K562 (cell line): ENCODE results near the gene LRGUK. TPM values are rescaled to one million over a fixed set of nuclear protein-coding genes. Genes with fewer than 3 reads are reported as not detected.

Source experiments
- BRF1 ChIP-seq: IDR thresholded peaks from 3 replicates; pipeline ENCODE4 v1.6.1; 2011; ENCODE audit warnings: borderline replicate concordance, mild to moderate bottlenecking; ENCODE audit not compliant: insufficient read length; ENCODE audit errors: extremely low read depth
- EGR1 ChIP-seq: fragments of 450-650 bp; conservative IDR thresholded peaks from 2 replicates; pipeline ENCODE4 v1.6.1; 2017; ENCODE audit warnings: mild to moderate bottlenecking
- MYC ChIP-seq, 2 experiments: fragments of 250-450 bp in 1 of 2; sonication (Bioruptor Pico) in 1 of 2; IDR thresholded peaks; 2 replicates each; pipeline versions ENCODE4 v1.5.1 to v1.6.1; 2012 to 2021; ENCODE audit warnings: low read depth in 2 of 2, borderline replicate concordance in 1 of 2, improper control_type of control experiment in 1 of 2, low read length in 1 of 2, mild to moderate bottlenecking in 1 of 2, moderate library complexity in 1 of 2
- RREB1 ChIP-seq: fragments of 250-450 bp; sonication (Bioruptor Pico); IDR thresholded peaks from 2 replicates; pipeline ENCODE4 v1.4.0; 2020
- SP1 ChIP-seq: sonication (generic); formaldehyde crosslinking; IDR thresholded peaks from 2 replicates; pipeline ENCODE4 v1.8.1; 2022; ENCODE audit warnings: mild to moderate bottlenecking, missing genetic modification reagents
- ZNF584 ChIP-seq: fragments of 200-800 bp; sonication (Bioruptor generic); IDR thresholded peaks from 2 replicates; pipeline ENCODE4 v1.6.1; 2016; ENCODE audit warnings: low read depth, mild to moderate bottlenecking, missing genetic modification characterization, missing compliant biosample characterization
- polyA plus RNA-seq, 8 experiments: library from polyadenylated mRNA; depleted of rRNA in 4 of 8; stranded (reverse) in 5 of 8; unstranded in 3 of 8; fragments of >200 nt; fragmentation: Nextera tagmentation in 2 of 8; fragmentation: Illumina TruSeq in 1 of 8; extraction: Ambion mirVana in 2 of 8; extraction: Trizol in 1 of 8; gene quantifications; 2 replicates each; pipeline versions ENCODE4 v1.2.1 to v1.2.3, GENCODE V29; 2011 to 2014; ENCODE audit warnings: inconsistent platforms in 1 of 8, missing spikeins in 1 of 8
- total RNA-seq, 7 experiments: library from RNA; depleted of rRNA in 6 of 7; stranded (reverse); fragments of >200 nt in 6 of 7; fragmentation: Illumina TruSeq in 2 of 7; extraction: Trizol in 2 of 7; gene quantifications; 2 replicates each; pipeline versions ENCODE4 v1.2.1 to v1.2.3, GENCODE V29; 2011 to 2021; ENCODE audit warnings: low replicate concordance in 1 of 7
- TF ChIP-seq, protein P1 (sequence below): sonication (generic); formaldehyde crosslinking; IDR thresholded peaks from 2 replicates; pipeline ENCODE4 v1.8.0; 2022; ENCODE audit warnings: mild to moderate bottlenecking, missing genetic modification reagents
- TF ChIP-seq, protein P2 (sequence below): fragments of 450-650 bp; formaldehyde crosslinking; IDR thresholded peaks from 2 replicates; pipeline ENCODE4 v1.4.0; 2020; ENCODE audit warnings: mild to moderate bottlenecking, moderate library complexity
- TF ChIP-seq, protein P3 (sequence below): fragments of 150-350 bp; conservative IDR thresholded peaks from 2 replicates; pipeline ENCODE4 v1.6.1; 2014; ENCODE audit warnings: low read length

Gene LRGUK
- total and polyA plus RNA-seq, 9 of the 15 experiments (the other 6 are each of a cell fraction or from before 2014, with no cell fraction given): 0.04 to 0.33 (median 0.18) TPM

GRCh38 chr7:134140889-134141867, 14.0 kb downstream of the LRGUK start (continued):
- TF ChIP-seq, protein P1, sequence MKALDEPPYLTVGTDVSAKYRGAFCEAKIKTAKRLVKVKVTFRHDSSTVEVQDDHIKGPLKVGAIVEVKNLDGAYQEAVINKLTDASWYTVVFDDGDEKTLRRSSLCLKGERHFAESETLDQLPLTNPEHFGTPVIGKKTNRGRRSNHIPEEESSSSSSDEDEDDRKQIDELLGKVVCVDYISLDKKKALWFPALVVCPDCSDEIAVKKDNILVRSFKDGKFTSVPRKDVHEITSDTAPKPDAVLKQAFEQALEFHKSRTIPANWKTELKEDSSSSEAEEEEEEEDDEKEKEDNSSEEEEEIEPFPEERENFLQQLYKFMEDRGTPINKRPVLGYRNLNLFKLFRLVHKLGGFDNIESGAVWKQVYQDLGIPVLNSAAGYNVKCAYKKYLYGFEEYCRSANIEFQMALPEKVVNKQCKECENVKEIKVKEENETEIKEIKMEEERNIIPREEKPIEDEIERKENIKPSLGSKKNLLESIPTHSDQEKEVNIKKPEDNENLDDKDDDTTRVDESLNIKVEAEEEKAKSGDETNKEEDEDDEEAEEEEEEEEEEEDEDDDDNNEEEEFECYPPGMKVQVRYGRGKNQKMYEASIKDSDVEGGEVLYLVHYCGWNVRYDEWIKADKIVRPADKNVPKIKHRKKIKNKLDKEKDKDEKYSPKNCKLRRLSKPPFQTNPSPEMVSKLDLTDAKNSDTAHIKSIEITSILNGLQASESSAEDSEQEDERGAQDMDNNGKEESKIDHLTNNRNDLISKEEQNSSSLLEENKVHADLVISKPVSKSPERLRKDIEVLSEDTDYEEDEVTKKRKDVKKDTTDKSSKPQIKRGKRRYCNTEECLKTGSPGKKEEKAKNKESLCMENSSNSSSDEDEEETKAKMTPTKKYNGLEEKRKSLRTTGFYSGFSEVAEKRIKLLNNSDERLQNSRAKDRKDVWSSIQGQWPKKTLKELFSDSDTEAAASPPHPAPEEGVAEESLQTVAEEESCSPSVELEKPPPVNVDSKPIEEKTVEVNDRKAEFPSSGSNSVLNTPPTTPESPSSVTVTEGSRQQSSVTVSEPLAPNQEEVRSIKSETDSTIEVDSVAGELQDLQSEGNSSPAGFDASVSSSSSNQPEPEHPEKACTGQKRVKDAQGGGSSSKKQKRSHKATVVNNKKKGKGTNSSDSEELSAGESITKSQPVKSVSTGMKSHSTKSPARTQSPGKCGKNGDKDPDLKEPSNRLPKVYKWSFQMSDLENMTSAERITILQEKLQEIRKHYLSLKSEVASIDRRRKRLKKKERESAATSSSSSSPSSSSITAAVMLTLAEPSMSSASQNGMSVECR (CRISPR knock-in tag): 0 out of 2 replicates have a peak, but pooled peaks have one; percentile 42
- TF ChIP-seq SP1 (peak; percentile 47; the same call in 1 of the 2 replicates), ZNF584 (no peak), MYC (IDR thresholded peaks at IDR 0.05; ENCODE audit: low read depth, low read length) (peak; percentile 88), MYC (CRISPR knock-in tag; IDR thresholded peaks at IDR 0.05; ENCODE audit: borderline replicate concordance, low read depth) (no peak), BRF1 (no peak), RREB1 (CRISPR knock-in tag) (0 out of 2 replicates have a peak, but pooled peaks have one; percentile 60), EGR1 (no peak)
- TF ChIP-seq, protein P2, sequence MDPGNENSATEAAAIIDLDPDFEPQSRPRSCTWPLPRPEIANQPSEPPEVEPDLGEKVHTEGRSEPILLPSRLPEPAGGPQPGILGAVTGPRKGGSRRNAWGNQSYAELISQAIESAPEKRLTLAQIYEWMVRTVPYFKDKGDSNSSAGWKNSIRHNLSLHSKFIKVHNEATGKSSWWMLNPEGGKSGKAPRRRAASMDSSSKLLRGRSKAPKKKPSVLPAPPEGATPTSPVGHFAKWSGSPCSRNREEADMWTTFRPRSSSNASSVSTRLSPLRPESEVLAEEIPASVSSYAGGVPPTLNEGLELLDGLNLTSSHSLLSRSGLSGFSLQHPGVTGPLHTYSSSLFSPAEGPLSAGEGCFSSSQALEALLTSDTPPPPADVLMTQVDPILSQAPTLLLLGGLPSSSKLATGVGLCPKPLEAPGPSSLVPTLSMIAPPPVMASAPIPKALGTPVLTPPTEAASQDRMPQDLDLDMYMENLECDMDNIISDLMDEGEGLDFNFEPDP (CRISPR knock-in tag): no peak
- TF ChIP-seq, protein P3, sequence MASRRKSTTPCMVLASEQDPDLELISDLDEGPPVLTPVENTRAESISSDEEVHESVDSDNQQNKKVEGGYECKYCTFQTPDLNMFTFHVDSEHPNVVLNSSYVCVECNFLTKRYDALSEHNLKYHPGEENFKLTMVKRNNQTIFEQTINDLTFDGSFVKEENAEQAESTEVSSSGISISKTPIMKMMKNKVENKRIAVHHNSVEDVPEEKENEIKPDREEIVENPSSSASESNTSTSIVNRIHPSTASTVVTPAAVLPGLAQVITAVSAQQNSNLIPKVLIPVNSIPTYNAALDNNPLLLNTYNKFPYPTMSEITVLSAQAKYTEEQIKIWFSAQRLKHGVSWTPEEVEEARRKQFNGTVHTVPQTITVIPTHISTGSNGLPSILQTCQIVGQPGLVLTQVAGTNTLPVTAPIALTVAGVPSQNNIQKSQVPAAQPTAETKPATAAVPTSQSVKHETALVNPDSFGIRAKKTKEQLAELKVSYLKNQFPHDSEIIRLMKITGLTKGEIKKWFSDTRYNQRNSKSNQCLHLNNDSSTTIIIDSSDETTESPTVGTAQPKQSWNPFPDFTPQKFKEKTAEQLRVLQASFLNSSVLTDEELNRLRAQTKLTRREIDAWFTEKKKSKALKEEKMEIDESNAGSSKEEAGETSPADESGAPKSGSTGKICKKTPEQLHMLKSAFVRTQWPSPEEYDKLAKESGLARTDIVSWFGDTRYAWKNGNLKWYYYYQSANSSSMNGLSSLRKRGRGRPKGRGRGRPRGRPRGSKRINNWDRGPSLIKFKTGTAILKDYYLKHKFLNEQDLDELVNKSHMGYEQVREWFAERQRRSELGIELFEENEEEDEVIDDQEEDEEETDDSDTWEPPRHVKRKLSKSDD: 0 out of 2 replicates have a peak, but pooled peaks have one; percentile 65
